Loucy (cell line): ENCODE measurements around the gene PID1.

Source experiments
- CTCF ChIP-seq: fragments of 200-600 bp; sonication (generic); conservative IDR thresholded peaks from 2 replicates; pipeline ENCODE4 v1.5.1; 2014; ENCODE audit warnings: mild to moderate bottlenecking, antibody characterized with exemption, low read length
- EZH2phosphoT487 ChIP-seq: fragments of 200-600 bp; IDR thresholded peaks from 2 replicates; pipeline ENCODE4 v1.6.1; 2018; ENCODE audit warnings: antibody characterized with exemption, mild to moderate bottlenecking, moderate library complexity, borderline replicate concordance

- TF ChIP-seq CTCF (no peak), EZH2phosphoT487 (no peak)
These were observed 172.3 kb downstream of the PID1 start for GRCh38 chr2:229098801-229099200.
